ENCODE results near the gene PTPN23.

- TF ChIP-seq, protein P1, sequence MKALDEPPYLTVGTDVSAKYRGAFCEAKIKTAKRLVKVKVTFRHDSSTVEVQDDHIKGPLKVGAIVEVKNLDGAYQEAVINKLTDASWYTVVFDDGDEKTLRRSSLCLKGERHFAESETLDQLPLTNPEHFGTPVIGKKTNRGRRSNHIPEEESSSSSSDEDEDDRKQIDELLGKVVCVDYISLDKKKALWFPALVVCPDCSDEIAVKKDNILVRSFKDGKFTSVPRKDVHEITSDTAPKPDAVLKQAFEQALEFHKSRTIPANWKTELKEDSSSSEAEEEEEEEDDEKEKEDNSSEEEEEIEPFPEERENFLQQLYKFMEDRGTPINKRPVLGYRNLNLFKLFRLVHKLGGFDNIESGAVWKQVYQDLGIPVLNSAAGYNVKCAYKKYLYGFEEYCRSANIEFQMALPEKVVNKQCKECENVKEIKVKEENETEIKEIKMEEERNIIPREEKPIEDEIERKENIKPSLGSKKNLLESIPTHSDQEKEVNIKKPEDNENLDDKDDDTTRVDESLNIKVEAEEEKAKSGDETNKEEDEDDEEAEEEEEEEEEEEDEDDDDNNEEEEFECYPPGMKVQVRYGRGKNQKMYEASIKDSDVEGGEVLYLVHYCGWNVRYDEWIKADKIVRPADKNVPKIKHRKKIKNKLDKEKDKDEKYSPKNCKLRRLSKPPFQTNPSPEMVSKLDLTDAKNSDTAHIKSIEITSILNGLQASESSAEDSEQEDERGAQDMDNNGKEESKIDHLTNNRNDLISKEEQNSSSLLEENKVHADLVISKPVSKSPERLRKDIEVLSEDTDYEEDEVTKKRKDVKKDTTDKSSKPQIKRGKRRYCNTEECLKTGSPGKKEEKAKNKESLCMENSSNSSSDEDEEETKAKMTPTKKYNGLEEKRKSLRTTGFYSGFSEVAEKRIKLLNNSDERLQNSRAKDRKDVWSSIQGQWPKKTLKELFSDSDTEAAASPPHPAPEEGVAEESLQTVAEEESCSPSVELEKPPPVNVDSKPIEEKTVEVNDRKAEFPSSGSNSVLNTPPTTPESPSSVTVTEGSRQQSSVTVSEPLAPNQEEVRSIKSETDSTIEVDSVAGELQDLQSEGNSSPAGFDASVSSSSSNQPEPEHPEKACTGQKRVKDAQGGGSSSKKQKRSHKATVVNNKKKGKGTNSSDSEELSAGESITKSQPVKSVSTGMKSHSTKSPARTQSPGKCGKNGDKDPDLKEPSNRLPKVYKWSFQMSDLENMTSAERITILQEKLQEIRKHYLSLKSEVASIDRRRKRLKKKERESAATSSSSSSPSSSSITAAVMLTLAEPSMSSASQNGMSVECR (CRISPR knock-in tag; IDR thresholded peaks at IDR 0.05), result no peak
- TF ChIP-seq, protein P2, sequence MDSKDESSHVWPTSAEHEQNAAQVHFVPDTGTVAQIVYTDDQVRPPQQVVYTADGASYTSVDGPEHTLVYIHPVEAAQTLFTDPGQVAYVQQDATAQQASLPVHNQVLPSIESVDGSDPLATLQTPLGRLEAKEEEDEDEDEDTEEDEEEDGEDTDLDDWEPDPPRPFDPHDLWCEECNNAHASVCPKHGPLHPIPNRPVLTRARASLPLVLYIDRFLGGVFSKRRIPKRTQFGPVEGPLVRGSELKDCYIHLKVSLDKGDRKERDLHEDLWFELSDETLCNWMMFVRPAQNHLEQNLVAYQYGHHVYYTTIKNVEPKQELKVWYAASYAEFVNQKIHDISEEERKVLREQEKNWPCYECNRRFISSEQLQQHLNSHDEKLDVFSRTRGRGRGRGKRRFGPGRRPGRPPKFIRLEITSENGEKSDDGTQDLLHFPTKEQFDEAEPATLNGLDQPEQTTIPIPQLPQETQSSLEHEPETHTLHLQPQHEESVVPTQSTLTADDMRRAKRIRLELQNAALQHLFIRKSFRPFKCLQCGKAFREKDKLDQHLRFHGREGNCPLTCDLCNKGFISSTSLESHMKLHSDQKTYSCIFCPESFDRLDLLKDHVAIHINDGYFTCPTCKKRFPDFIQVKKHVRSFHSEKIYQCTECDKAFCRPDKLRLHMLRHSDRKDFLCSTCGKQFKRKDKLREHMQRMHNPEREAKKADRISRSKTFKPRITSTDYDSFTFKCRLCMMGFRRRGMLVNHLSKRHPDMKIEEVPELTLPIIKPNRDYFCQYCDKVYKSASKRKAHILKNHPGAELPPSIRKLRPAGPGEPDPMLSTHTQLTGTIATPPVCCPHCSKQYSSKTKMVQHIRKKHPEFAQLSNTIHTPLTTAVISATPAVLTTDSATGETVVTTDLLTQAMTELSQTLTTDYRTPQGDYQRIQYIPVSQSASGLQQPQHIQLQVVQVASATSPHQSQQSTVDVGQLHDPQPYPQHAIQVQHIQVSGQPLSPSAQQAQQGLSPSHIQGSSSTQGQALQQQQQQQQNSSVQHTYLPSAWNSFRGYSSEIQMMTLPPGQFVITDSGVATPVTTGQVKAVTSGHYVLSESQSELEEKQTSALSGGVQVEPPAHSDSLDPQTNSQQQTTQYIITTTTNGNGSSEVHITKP (IDR thresholded peaks at IDR 0.05; ENCODE audit: partially characterized antibody), result no peak
- TF ChIP-seq ZNF354B (CRISPR knock-in tag; IDR thresholded peaks at IDR 0.05), result no peak
These were observed 25.8 kb upstream of the PTPN23 start for GRCh38 chr3:47355010-47355409.
